Thoracic aorta (tissue), 2 donors: ENCODE results near the gene C4B. TPM values are rescaled to one million over a fixed set of nuclear protein-coding genes. Genes with fewer than 3 reads are reported as not detected.

Experiments used
- total RNA-seq, 2 donors: library from RNA; depleted of rRNA; stranded (reverse); fragments of >200 nt; gene quantifications; one replicate each; pipeline versions ENCODE4 v1.1.0 to v1.2.3, GENCODE V29; 2016

C4B gene
- total RNA-seq, 2 donors from 2014 or later, result 44.3 to 108 TPM

Other genes starting within 250 kb of the C4B start
- under 1 TPM; 0.68 to 0.78 TPM for gene VWA7, start 237.5 kb upstream of the C4B start, total RNA-seq
- 10 to 100 TPM; 24.8 to 46.8 TPM for gene VARS1, start 219.0 kb upstream of the C4B start, total RNA-seq
- 10 to 100 TPM; 21.2 to 40.1 TPM for gene LSM2, start 207.8 kb upstream of the C4B start, total RNA-seq
- 1 to 10 TPM; 1.1 to 1.2 TPM for gene HSPA1L, start 199.5 kb upstream of the C4B start, total RNA-seq
- 100 to 1,000 TPM; 240 to 354 TPM for gene HSPA1A, start 199.3 kb upstream of the C4B start, total RNA-seq
- 100 to 1,000 TPM; 178 to 262 TPM for gene HSPA1B, start 187.1 kb upstream of the C4B start, total RNA-seq
- gene NEU1, start 152.0 kb upstream of the C4B start, total RNA-seq, result 10 to 100 TPM; 26.0 to 35.2 TPM
- gene SLC44A4, start 135.8 kb upstream of the C4B start, total RNA-seq, result 1 to 10 TPM in 1 of 2 donors, not detected in 1; 5.8 TPM
- 10 to 100 TPM; 19.5 to 33.2 TPM for gene EHMT2, start 117.1 kb upstream of the C4B start, total RNA-seq
- 1 to 10 TPM in 1 of 2 donors, not detected in 1; 1.6 TPM for gene ZBTB12, start 112.7 kb upstream of the C4B start, total RNA-seq
- 10 to 100 TPM; 13.8 to 40.2 TPM for gene C2, start 87.1 kb upstream of the C4B start, total RNA-seq
- gene CFB, start 68.7 kb upstream of the C4B start, total RNA-seq, result 100 to 1,000 TPM in 1 of 2 donors, 10 to 100 TPM in 1; 55.2 to 142 TPM
- gene NELFE, start 55.8 kb upstream of the C4B start, total RNA-seq, result 10 to 100 TPM; 62.4 to 69.3 TPM
- 10 to 100 TPM; 37.7 to 73.0 TPM for gene SKIC2, start 55.6 kb upstream of the C4B start, total RNA-seq
- 10 to 100 TPM; 14.1 to 45.4 TPM for gene DXO, start 42.7 kb upstream of the C4B start, total RNA-seq
- 100 to 1,000 TPM in 1 of 2 donors, 10 to 100 TPM in 1; 30.2 to 162 TPM for gene C4A, start 32.7 kb upstream of the C4B start, total RNA-seq
- 1 to 10 TPM in 1 of 2 donors, not detected in 1; 2.4 TPM for gene CYP21A2, start 23.6 kb downstream of the C4B start, total RNA-seq
- gene TNXB, start 94.5 kb downstream of the C4B start, total RNA-seq, result 100 to 1,000 TPM; 194 to 210 TPM
- 10 to 100 TPM; 38.2 to 60.9 TPM for gene ATF6B, start 113.5 kb downstream of the C4B start, total RNA-seq
- gene FKBPL, start 115.5 kb downstream of the C4B start, total RNA-seq, result 1 to 10 TPM in 1 of 2 donors, under 1 TPM in 1; 0.41 to 3.2 TPM
- 1 to 10 TPM; 3.8 to 6.8 TPM for gene PRRT1, start 137.1 kb downstream of the C4B start, total RNA-seq
- gene PPT2, start 139.3 kb downstream of the C4B start, total RNA-seq, result 10 to 100 TPM; 21.8 to 42.0 TPM
- gene EGFL8, start 149.8 kb downstream of the C4B start, total RNA-seq, result 10 to 100 TPM; 13.8 to 16.2 TPM
- gene AGPAT1, start 161.3 kb downstream of the C4B start, total RNA-seq, result 10 to 100 TPM; 43.0 to 53.1 TPM
- 10 to 100 TPM; 63.5 to 68.4 TPM for gene RNF5, start 163.6 kb downstream of the C4B start, total RNA-seq
- gene AGER, start 169.5 kb downstream of the C4B start, total RNA-seq, result 1 to 10 TPM; 1.8 to 3.8 TPM
- 10 to 100 TPM; 35.7 to 59.4 TPM for gene PBX2, start 175.4 kb downstream of the C4B start, total RNA-seq
- gene GPSM3, start 177.8 kb downstream of the C4B start, total RNA-seq, result 10 to 100 TPM; 11.9 to 22.2 TPM
- gene NOTCH4, start 209.3 kb downstream of the C4B start, total RNA-seq, result 10 to 100 TPM; 23.6 to 26.0 TPM